Measurements from ENCODE around the gene NEDD1.

NEDD1 gene

GRCh38 chr12:96874211-96874610, 32.8 kb upstream of the NEDD1 start:
- Histone ChIP-seq H3K27ac (ENCODE audit: low read length, poor library complexity, severe bottlenecking) (no peak overlapping the region), H3K36me3 (ENCODE audit: control insufficient read depth in 1 of 2, insufficient read depth in 2 of 2, low read depth in 1 of 2, low read length in 2 of 2) (no peaks in the 10 kb centered on the region), H2BK120ac (ENCODE audit: low read depth, low read length) (no peak overlapping the region), H3K4me1 (ENCODE audit: control insufficient read depth, insufficient read depth, low read depth, low read length) (peaks cover 1% of the 10 kb centered on the region), H3K14ac (ENCODE audit: low read length in 2 of 2) (no peak overlapping the region), H3K9ac (ENCODE audit: low read length) (no peak overlapping the region), H4K8ac (ENCODE audit: low read length) (no peak overlapping the region), H4K91ac (ENCODE audit: low read length) (no peak overlapping the region), H2BK15ac (ENCODE audit: low read depth, poor library complexity, severe bottlenecking) (no peak overlapping the region), H3K4ac (ENCODE audit: low read depth in 1 of 2, low read length in 2 of 2) (no peak overlapping the region), H3K27me3 (ENCODE audit: control insufficient read depth in 1 of 2, insufficient read depth in 1 of 2, low read length in 2 of 2) (no peaks in the 10 kb centered on the region), H3K79me1 (replicated peaks; ENCODE audit: low read length, poor library complexity, severe bottlenecking) (no peaks in the 10 kb centered on the region), H3K4me3 (ENCODE audit: insufficient read depth in 1 of 2, low read depth in 1 of 2, low read length in 2 of 2) (no peak overlapping the region), H2AK5ac (ENCODE audit: low read length, severe bottlenecking) (no peak overlapping the region), H2AFZ (ENCODE audit: low read depth, low read length) (no peak overlapping the region), H2BK5ac (ENCODE audit: low read depth, low read length, poor library complexity, severe bottlenecking) (no peak overlapping the region), H2BK12ac (ENCODE audit: low read length in 2 of 2) (no peak overlapping the region), H3K9me3 (ENCODE audit: control insufficient read depth, low read length) (no peaks in the 10 kb centered on the region), H3K23ac (ENCODE audit: low read length in 2 of 2) (no peak overlapping the region), H3K18ac (ENCODE audit: low read depth in 1 of 2, low read length in 2 of 2) (no peak overlapping the region), H3K4me2 (ENCODE audit: low read length, poor library complexity, severe bottlenecking) (no peak overlapping the region)
- WGBS, result 93% methylated on average over 1 of the region's 2 CpGs
- no peak for DNase-seq

- Histone ChIP-seq H4K91ac (ENCODE audit: low read length) (no peak overlapping the region), H3K27ac (ENCODE audit: low read length, poor library complexity, severe bottlenecking) (no peak overlapping the region), H3K4ac (ENCODE audit: low read depth in 1 of 2, low read length in 2 of 2) (no peak overlapping the region), H2BK15ac (ENCODE audit: low read depth, poor library complexity, severe bottlenecking) (no peak overlapping the region), H4K8ac (ENCODE audit: low read length) (no peak overlapping the region), H3K9ac (ENCODE audit: low read length) (no peak overlapping the region), H2AFZ (ENCODE audit: low read depth, low read length) (no peak overlapping the region), H3K79me1 (replicated peaks; ENCODE audit: low read length, poor library complexity, severe bottlenecking) (no peaks in the 10 kb centered on the region), H2BK5ac (ENCODE audit: low read depth, low read length, poor library complexity, severe bottlenecking) (no peak overlapping the region), H2BK120ac (ENCODE audit: low read depth, low read length) (no peak overlapping the region), H3K9me3 (ENCODE audit: control insufficient read depth, low read length) (peaks cover 2% of the 10 kb centered on the region), H3K4me3 (ENCODE audit: insufficient read depth in 1 of 2, low read depth in 1 of 2, low read length in 2 of 2) (no peak overlapping the region), H3K23ac (ENCODE audit: low read length in 2 of 2) (no peak overlapping the region), H3K27me3 (ENCODE audit: control insufficient read depth in 1 of 2, insufficient read depth in 1 of 2, low read length in 2 of 2) (no peaks in the 10 kb centered on the region), H3K4me1 (ENCODE audit: control insufficient read depth, insufficient read depth, low read depth, low read length) (peaks cover 5% of the 10 kb centered on the region), H3K4me2 (ENCODE audit: low read length, poor library complexity, severe bottlenecking) (no peak overlapping the region), H3K18ac (ENCODE audit: low read depth in 1 of 2, low read length in 2 of 2) (no peak overlapping the region), H2AK5ac (ENCODE audit: low read length, severe bottlenecking) (no peak overlapping the region), H3K36me3 (ENCODE audit: control insufficient read depth in 1 of 2, insufficient read depth in 2 of 2, low read depth in 1 of 2, low read length in 2 of 2) (no peaks in the 10 kb centered on the region), H2BK12ac (ENCODE audit: low read length in 2 of 2) (no peak overlapping the region), H3K14ac (ENCODE audit: low read length in 2 of 2) (no peak overlapping the region)
- WGBS, result 82% methylated on average over 3 of the region's 3 CpGs
- DNase-seq, result no peak
These were observed 30.1 kb upstream of the NEDD1 start for GRCh38 chr12:96876966-96877365.

- Histone ChIP-seq H3K14ac (ENCODE audit: low read length in 2 of 2) (no peak overlapping the region), H3K4me3 (ENCODE audit: insufficient read depth in 1 of 2, low read depth in 1 of 2, low read length in 2 of 2) (no peak overlapping the region), H3K4me1 (ENCODE audit: control insufficient read depth, insufficient read depth, low read depth, low read length) (peaks cover 5% of the 10 kb centered on the region), H3K18ac (ENCODE audit: low read depth in 1 of 2, low read length in 2 of 2) (no peak overlapping the region), H3K4me2 (ENCODE audit: low read length, poor library complexity, severe bottlenecking) (no peak overlapping the region), H2BK5ac (ENCODE audit: low read depth, low read length, poor library complexity, severe bottlenecking) (no peak overlapping the region), H2BK120ac (ENCODE audit: low read depth, low read length) (no peak overlapping the region), H3K4ac (ENCODE audit: low read depth in 1 of 2, low read length in 2 of 2) (no peak overlapping the region), H3K36me3 (ENCODE audit: control insufficient read depth in 1 of 2, insufficient read depth in 2 of 2, low read depth in 1 of 2, low read length in 2 of 2) (no peaks in the 10 kb centered on the region), H3K27ac (ENCODE audit: low read length, poor library complexity, severe bottlenecking) (no peak overlapping the region), H4K91ac (ENCODE audit: low read length) (no peak overlapping the region), H2BK15ac (ENCODE audit: low read depth, poor library complexity, severe bottlenecking) (no peak overlapping the region), H2AFZ (ENCODE audit: low read depth, low read length) (no peak overlapping the region), H3K9ac (ENCODE audit: low read length) (no peak overlapping the region), H2BK12ac (ENCODE audit: low read length in 2 of 2) (no peak overlapping the region), H2AK5ac (ENCODE audit: low read length, severe bottlenecking) (no peak overlapping the region), H3K79me1 (replicated peaks; ENCODE audit: low read length, poor library complexity, severe bottlenecking) (no peaks in the 10 kb centered on the region), H3K23ac (ENCODE audit: low read length in 2 of 2) (no peak overlapping the region), H3K9me3 (ENCODE audit: control insufficient read depth, low read length) (peaks cover 2% of the 10 kb centered on the region), H4K8ac (ENCODE audit: low read length) (no peak overlapping the region), H3K27me3 (ENCODE audit: control insufficient read depth in 1 of 2, insufficient read depth in 1 of 2, low read length in 2 of 2) (no peaks in the 10 kb centered on the region)
- DNase-seq, result no peak
- 100% methylated on average over 1 of the region's 1 CpG for WGBS
These were observed 28.4 kb upstream of the NEDD1 start for GRCh38 chr12:96878704-96879103.

- H2BK12ac ChIP-seq (ENCODE audit: low read length in 2 of 2), result no peak overlapping the region
- no peak overlapping the region for H2AFZ ChIP-seq (ENCODE audit: low read depth, low read length)
- DNase-seq, result no peak
- no peak overlapping the region for H3K4me2 ChIP-seq (ENCODE audit: low read length, poor library complexity, severe bottlenecking)
- H2AK5ac ChIP-seq (ENCODE audit: low read length, severe bottlenecking), result no peak overlapping the region
- H2BK120ac ChIP-seq (ENCODE audit: low read depth, low read length), result no peak overlapping the region
- H3K79me1 ChIP-seq (replicated peaks; ENCODE audit: low read length, poor library complexity, severe bottlenecking), result no peaks in the 10 kb centered on the region
- no peaks in the 10 kb centered on the region for H3K27me3 ChIP-seq (ENCODE audit: control insufficient read depth in 1 of 2, insufficient read depth in 1 of 2, low read length in 2 of 2)
- peaks cover 2% of the 10 kb centered on the region for H3K9me3 ChIP-seq (ENCODE audit: control insufficient read depth, low read length)
- H2BK15ac ChIP-seq (ENCODE audit: low read depth, poor library complexity, severe bottlenecking), result no peak overlapping the region
- no peak overlapping the region for H3K27ac ChIP-seq (ENCODE audit: low read length, poor library complexity, severe bottlenecking)
- no peak overlapping the region for H3K23ac ChIP-seq (ENCODE audit: low read length in 2 of 2)
- H4K91ac ChIP-seq (ENCODE audit: low read length), result no peak overlapping the region
- no peaks in the 10 kb centered on the region for H3K36me3 ChIP-seq (ENCODE audit: control insufficient read depth in 1 of 2, insufficient read depth in 2 of 2, low read depth in 1 of 2, low read length in 2 of 2)
- H3K18ac ChIP-seq (ENCODE audit: low read depth in 1 of 2, low read length in 2 of 2), result no peak overlapping the region
- no peak overlapping the region for H3K4ac ChIP-seq (ENCODE audit: low read depth in 1 of 2, low read length in 2 of 2)
- H2BK5ac ChIP-seq (ENCODE audit: low read depth, low read length, poor library complexity, severe bottlenecking), result no peak overlapping the region
- H3K9ac ChIP-seq (ENCODE audit: low read length), result no peak overlapping the region
- H3K4me1 ChIP-seq (ENCODE audit: control insufficient read depth, insufficient read depth, low read depth, low read length), result peaks cover 5% of the 10 kb centered on the region
- no peak overlapping the region for H4K8ac ChIP-seq (ENCODE audit: low read length)
- 91% methylated on average over 4 of the region's 4 CpGs for WGBS
- H3K14ac ChIP-seq (ENCODE audit: low read length in 2 of 2), result no peak overlapping the region
- H3K4me3 ChIP-seq (ENCODE audit: insufficient read depth in 1 of 2, low read depth in 1 of 2, low read length in 2 of 2), result no peak overlapping the region
These were observed 27.8 kb upstream of the NEDD1 start for GRCh38 chr12:96879301-96879700.
